ENCODE results near the gene GRID2IP. TPM values are rescaled to one million over a fixed set of nuclear protein-coding genes. Genes with fewer than 3 reads are reported as not detected.

Gene GRID2IP
- 0.10 TPM in 1 of 2 replicates, not detected in the other for total RNA-seq (2013; cell fraction: nucleolus; rRNA removed)
- total RNA-seq (2014; rRNA removed) = 0.05 TPM in 1 of 2 replicates, not detected in the other
- total RNA-seq (2014; rRNA removed; fragmentation: Illumina TruSeq; extraction: Trizol) = not detected in 2 replicates
- total RNA-seq (2021) = not detected in 2 replicates
- polyA plus RNA-seq (2011; ENCODE audit: low read depth) = not detected
- not detected in 2 replicates for polyA plus RNA-seq (2011; rRNA removed)
- polyA plus RNA-seq (2011; cell fraction: cytosol; rRNA removed) = not detected in 2 replicates
- 0.06 and 0.10 TPM in 2 replicates for polyA plus RNA-seq (2011; cell fraction: nucleus; rRNA removed)
- polyA plus RNA-seq (2012) = 0.06 TPM in 1 of 2 replicates, not detected in the other
- not detected in 2 replicates for polyA plus RNA-seq (2014; fragmentation: Illumina TruSeq; extraction: Trizol)
- polyA plus RNA-seq (2014; fragmentation: Nextera tagmentation; extraction: Ambion mirVana) = not detected
- not detected in 2 replicates for polyA plus RNA-seq (2014; rRNA removed)
- not detected for polyA plus RNA-seq (2016; fragmentation: Nextera tagmentation; extraction: Ambion mirVana)
- not detected in 2 replicates for polyA minus RNA-seq (2011; rRNA and poly(A)+ RNA removed)
- not detected in 2 replicates for polyA minus RNA-seq (2011; cell fraction: cytosol; rRNA and poly(A)+ RNA removed)
- polyA minus RNA-seq (2011; cell fraction: nucleus; rRNA and poly(A)+ RNA removed) = 0.12 TPM in 1 of 2 replicates, not detected in the other
- percentile 14 among the genes with signal in this experiment for Bru-seq, nascent RNA
- BruChase-seq, experiment 1, labeled RNA remaining after a 6-hour chase = percentile 6 among the genes with signal in this experiment
- percentile 6 among the genes with signal in this experiment for BruChase-seq, experiment 2, labeled RNA remaining after a 2-hour chase
- long read RNA-seq, experiment 1 = 0 reads
- long read RNA-seq, experiment 2 = 0 reads

DNA sequence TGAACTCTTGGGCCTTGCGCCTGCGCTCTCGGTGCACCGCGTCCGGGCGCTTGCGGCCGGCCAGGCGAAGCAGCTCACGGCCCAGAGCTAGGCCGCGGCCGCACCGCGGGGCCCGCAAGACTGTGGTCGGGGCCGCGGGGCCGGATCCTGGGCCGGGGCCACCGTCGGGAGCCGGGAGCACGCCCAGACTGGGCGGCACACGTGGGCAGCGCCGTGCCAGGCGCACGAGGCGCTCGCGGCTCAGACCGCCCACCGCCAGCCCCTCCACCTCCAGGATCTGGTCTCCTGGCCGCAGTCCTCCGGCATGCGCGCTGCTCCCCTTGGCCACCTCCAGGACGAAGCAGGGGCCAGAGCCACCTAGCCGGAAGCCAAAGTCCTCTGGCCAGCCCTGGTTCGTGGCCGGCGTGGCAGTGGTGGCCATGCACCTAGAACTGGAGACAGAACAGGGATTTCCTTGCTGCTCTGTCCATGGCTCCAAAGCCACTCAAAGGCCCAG lies at the start of gene GRID2IP:
TSS of gene GRID2IP (minus strand) at position 446 of the 496 bp plus-strand sequence. CDS start at position 421, 25 bp downstream.
- no peak for TF ChIP-seq CEBPZ (IDR thresholded peaks at IDR 0.05; ENCODE audit: low read depth, low read length)
- TF ChIP-seq MYB (IDR thresholded peaks at IDR 0.05; ENCODE audit: borderline replicate concordance, low read depth, low read length) = no peak
- TF ChIP-seq, protein P1, sequence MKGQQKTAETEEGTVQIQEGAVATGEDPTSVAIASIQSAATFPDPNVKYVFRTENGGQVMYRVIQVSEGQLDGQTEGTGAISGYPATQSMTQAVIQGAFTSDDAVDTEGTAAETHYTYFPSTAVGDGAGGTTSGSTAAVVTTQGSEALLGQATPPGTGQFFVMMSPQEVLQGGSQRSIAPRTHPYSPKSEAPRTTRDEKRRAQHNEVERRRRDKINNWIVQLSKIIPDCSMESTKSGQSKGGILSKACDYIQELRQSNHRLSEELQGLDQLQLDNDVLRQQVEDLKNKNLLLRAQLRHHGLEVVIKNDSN (IDR thresholded peaks at IDR 0.05; ENCODE audit: borderline replicate concordance, extremely low read length, insufficient read depth, low read depth, low read length) = no peak
- Histone ChIP-seq H3K4me1 (ENCODE audit: control insufficient read depth, insufficient read depth, low read length) (peaks cover under 1% of the 10 kb centered on the region; the same call in 1 of the 2 replicates), H3K9ac (ENCODE audit: control insufficient read depth, insufficient read depth, low read length) (no peak within 1 kb of the TSS), H2AFZ (ENCODE audit: control insufficient read depth, low read depth, low read length) (no peak within 1 kb of the TSS), H4K20me1 (ENCODE audit: control insufficient read depth, insufficient read depth) (no peaks in the 10 kb centered on the region), H3K4me3 (no peak within 1 kb of the TSS), H3K27me3 (replicated peaks in 1 of 2; ENCODE audit: control insufficient read depth in 2 of 2, insufficient read depth in 2 of 2, low read length in 1 of 2) (no peaks in the 10 kb centered on the region), H3K79me2 (ENCODE audit: control insufficient read depth, insufficient read depth, low read length) (no peaks in the 10 kb centered on the region), H3K27ac (ENCODE audit: control insufficient read depth, insufficient read depth) (no peak within 1 kb of the TSS), H3K9me3 (replicated peaks; ENCODE audit: control insufficient read depth, insufficient read depth, low read length) (no peaks in the 10 kb centered on the region), H3K36me3 (ENCODE audit: control insufficient read depth in 2 of 2, insufficient read depth in 2 of 2, low read length in 1 of 2) (no peaks in the 10 kb centered on the region), H3K4me2 (ENCODE audit: control insufficient read depth, insufficient read depth) (no peak within 1 kb of the TSS)
- ChIA-PET CTCF (no interaction called here), POLR2A (no interaction called here), SMC1A (ENCODE audit: uncharacterized antibody, unreplicated experiment) (no interaction called here), RAD21 (ENCODE audit: unreplicated experiment) (no interaction called here)
- intact Hi-C loops (cut with micrococcal nuclease; ENCODE audit: unreplicated experiment) (no loop called here), in situ Hi-C loops (cut with MboI) (no loop called here)
- no peak for DNase-seq (ENCODE audit: low read depth, low spot score)
- FAIRE-seq = no peak
- 79% methylated on average over 34 of the region's 46 CpGs for WGBS (ENCODE audit: insufficient coverage, insufficient replicate concordance, low lambda C conversion rate, missing lambda C conversion rate)
- no peak for ATAC-seq
- BruUV-seq (replicated peaks) = no TSS peak

Measured in GM12878 (cell line).